ENCODE measurements around the gene KLK5. TPM values are rescaled to one million over a fixed set of nuclear protein-coding genes. Genes with fewer than 3 reads are reported as not detected.

The KLK5 gene
- total RNA-seq, 1 donor from 2014 or later, result not detected

- peaks cover 7% of the 10 kb centered on the region for H3K9me3 Mint-ChIP-seq
These were observed 8.0 kb downstream of the KLK5 start for GRCh38 chr19:50944795-50945194.

GRCh38 chr19:50943074-50943828 lies 9.6 kb downstream of the KLK5 start:
- Mint-ChIP-seq H3K4me1 (no peaks in the 10 kb centered on the region), H3K36me3 (ENCODE audit: low read depth) (no peaks in the 10 kb centered on the region), H3K9me3 (peaks cover 12% of the 10 kb centered on the region), H3K27ac (no peak overlapping the region), H3K4me3 (no peak overlapping the region), H3K27me3 (peaks cover 26% of the 10 kb centered on the region)
- DNase-seq (no peak), ATAC-seq (ENCODE audit: low read depth) (no peak)
- no peak for TF ChIP-seq CTCF (IDR thresholded peaks at IDR 0.05)
- CTCF ChIA-PET, result no interaction called here
- intact Hi-C loops (cut with micrococcal nuclease), result no loop called here
- POLR2A ChIA-PET, result no interaction called here

More at GRCh38 chr19:50944795-50945194, 8.0 kb downstream of the KLK5 start:
- intact Hi-C loops (cut with micrococcal nuclease), result no loop called here
- ChIA-PET POLR2A (no interaction called here), CTCF (no interaction called here)
- DNase-seq (no peak), ATAC-seq (ENCODE audit: low read depth) (no peak)
- Mint-ChIP-seq H3K4me3 (no peak overlapping the region), H3K27ac (no peak overlapping the region), H3K36me3 (ENCODE audit: low read depth) (no peaks in the 10 kb centered on the region), H3K4me1 (no peaks in the 10 kb centered on the region), H3K27me3 (peaks cover 30% of the 10 kb centered on the region)
- no peak for TF ChIP-seq CTCF (IDR thresholded peaks at IDR 0.05)

GRCh38 chr19:50939596-50939995 lies 13.2 kb downstream of the KLK5 start:
- ChIA-PET POLR2A (no interaction called here), CTCF (interaction anchor here (0.5 kb wide), 1 partner anchor 270 kb away, joined by 3 read pairs; no protein-coding TSS in a partner anchor)
- DNase-seq (no peak), ATAC-seq (ENCODE audit: low read depth) (no peak)
- H3K4me3 Mint-ChIP-seq, result no peak overlapping the region
- H3K36me3 Mint-ChIP-seq (ENCODE audit: low read depth), result no peaks in the 10 kb centered on the region
- intact Hi-C loops (cut with micrococcal nuclease), result no loop called here
- TF ChIP-seq CTCF (IDR thresholded peaks at IDR 0.05), result no peak
- H3K4me1 Mint-ChIP-seq, result no peaks in the 10 kb centered on the region
- peaks cover 20% of the 10 kb centered on the region for H3K27me3 Mint-ChIP-seq
- H3K27ac Mint-ChIP-seq, result no peak overlapping the region
- peaks cover 4% of the 10 kb centered on the region for H3K9me3 Mint-ChIP-seq

- TF ChIP-seq CTCF (IDR thresholded peaks at IDR 0.05), result no peak
- no peaks in the 10 kb centered on the region for H3K9me3 Mint-ChIP-seq
- no peak overlapping the region for H3K4me3 Mint-ChIP-seq
- DNase-seq (no peak), ATAC-seq (ENCODE audit: low read depth) (no peak)
- ChIA-PET POLR2A (no interaction called here), CTCF (no interaction called here)
- peaks cover 2% of the 10 kb centered on the region for H3K4me1 Mint-ChIP-seq
- no peak overlapping the region for H3K27ac Mint-ChIP-seq
- intact Hi-C loops (cut with micrococcal nuclease), result no loop called here
- no peaks in the 10 kb centered on the region for H3K36me3 Mint-ChIP-seq (ENCODE audit: low read depth)
- H3K27me3 Mint-ChIP-seq, result peaks cover 26% of the 10 kb centered on the region
These were observed 19.2 kb downstream of the KLK5 start for GRCh38 chr19:50933640-50934039.

- no peak for ATAC-seq (ENCODE audit: low read depth)
- H3K4me1 Mint-ChIP-seq, result peaks cover 2% of the 10 kb centered on the region
- H3K27ac Mint-ChIP-seq, result no peak overlapping the region
- H3K9me3 Mint-ChIP-seq, result no peaks in the 10 kb centered on the region
- intact Hi-C loops (cut with micrococcal nuclease), result no loop called here
- TF ChIP-seq CTCF (IDR thresholded peaks at IDR 0.05), result no peak
- no peak for DNase-seq
- peaks cover 26% of the 10 kb centered on the region for H3K27me3 Mint-ChIP-seq
- CTCF ChIA-PET, result no interaction called here
- H3K36me3 Mint-ChIP-seq (ENCODE audit: low read depth), result no peaks in the 10 kb centered on the region
- POLR2A ChIA-PET, result interaction anchor here (0.7 kb wide), 1 partner anchor 104 kb away, joined by 4 read pairs; no protein-coding TSS in a partner anchor
- no peak overlapping the region for H3K4me3 Mint-ChIP-seq
These were observed 20.2 kb downstream of the KLK5 start for GRCh38 chr19:50932690-50933083.

Measured in activated B cell treated with CpG ODN at 0.5 μM for 24 hours (primary cell).